Caco-2 (cell line): ENCODE measurements around the gene NOXA1. TPM values are rescaled to one million over a fixed set of nuclear protein-coding genes. Genes with fewer than 3 reads are reported as not detected.

Source experiments
- BruUV-seq: library from RNA; stranded (reverse); fragments of 400-500 nt; replicated peaks from 2 replicates; lab custom pipeline; 2021; lab: Mats Ljungman, UMichigan
- CTCF ChIA-PET: fragments of 300-600 bp; sonication (Branson Sonifier 250); formaldehyde crosslinking; loops from one replicate; lab custom pipeline; 2022; ENCODE audit warnings: antibody characterized with exemption; lab: Charles Lee
- POLR2A ChIA-PET: fragments of 300-600 bp; sonication (Branson Sonifier 250); formaldehyde crosslinking; loops from one replicate; lab custom pipeline; 2022; ENCODE audit warnings: antibody characterized with exemption; lab: Charles Lee
- DNase-seq, 2 experiments: peaks; one replicate each; pipeline versions ENCODE4 v3.0.0 to v3.0.0-alpha.2; 2020 to 2022
- H3K27me3 ChIP-seq: replicated peaks from 2 replicates; pipeline ENCODE4 v1.6.0; 2011; ENCODE audit warnings: low read length; ENCODE audit not compliant: control insufficient read depth, insufficient read depth
- H3K36me3 ChIP-seq: 2 replicates; pipeline ENCODE4 v1.5.1; 2011; ENCODE audit warnings: low read length; ENCODE audit not compliant: control insufficient read depth, insufficient read depth
- H3K4me1 ChIP-seq: fragments of 250-450 bp; sonication (Bioruptor Pico); 2 replicates; pipeline ENCODE4 v1.5.1; 2020; ENCODE audit warnings: mild to moderate bottlenecking
- H3K4me3 ChIP-seq: 2 replicates; pipeline ENCODE4 v1.5.1; 2011; ENCODE audit warnings: low read depth, mild to moderate bottlenecking, control low read depth, low read length
- H3K9me3 ChIP-seq: fragments of 250-450 bp; sonication (Bioruptor Pico); 2 replicates; pipeline ENCODE4 v1.5.1; 2020; ENCODE audit warnings: mild to moderate bottlenecking, moderate library complexity
- H3K27ac Mint-ChIP-seq: one replicate; pipeline ENCODE4 v1.8.0; 2022; ENCODE audit warnings: mixed read lengths; ENCODE audit not compliant: unreplicated experiment
- H3K27me3 Mint-ChIP-seq: one replicate; pipeline ENCODE4 v1.8.0; 2022; ENCODE audit warnings: mixed read lengths; ENCODE audit not compliant: insufficient read depth, unreplicated experiment
- H3K36me3 Mint-ChIP-seq: one replicate; pipeline ENCODE4 v1.8.0; 2022; ENCODE audit warnings: mild to moderate bottlenecking, mixed read lengths; ENCODE audit not compliant: insufficient read depth, unreplicated experiment
- H3K4me1 Mint-ChIP-seq: one replicate; pipeline ENCODE4 v1.8.0; 2022; ENCODE audit warnings: low read depth, mixed read lengths; ENCODE audit not compliant: unreplicated experiment
- H3K4me3 Mint-ChIP-seq: one replicate; pipeline ENCODE4 v1.8.0; 2022; ENCODE audit warnings: mild to moderate bottlenecking, moderate library complexity, mixed read lengths; ENCODE audit not compliant: unreplicated experiment
- H3K9me3 Mint-ChIP-seq: one replicate; pipeline ENCODE4 v1.8.0; 2022; ENCODE audit warnings: mixed read lengths; ENCODE audit not compliant: unreplicated experiment
- CTCF ChIP-seq, 2 experiments: fragments of 200-600 bp in 1 of 2; IDR thresholded peaks; 1 replicate in 1 of 2; 2 replicates in 1 of 2; pipeline versions ENCODE4 v1.5.1 to v1.8.0; 2011 to 2022; ENCODE audit warnings: antibody characterized with exemption in 1 of 2, control low read depth in 1 of 2, inconsistent platforms in 1 of 2, low read depth in 1 of 2, low read length in 1 of 2, mild to moderate bottlenecking in 1 of 2, moderate library complexity in 1 of 2; ENCODE audit not compliant: insufficient read depth in 1 of 2, severe bottlenecking in 1 of 2, unreplicated experiment in 1 of 2
- intact Hi-C: fragments of 100-400 bp; cut with micrococcal nuclease; formaldehyde crosslinking; loops from one replicate; pipeline ENCODE4 v1.10.0; 2022; ENCODE audit not compliant: unreplicated experiment
- total RNA-seq: library from RNA; stranded (reverse); gene quantifications from 2 replicates; pipeline ENCODE4 v1.2.3, GENCODE V29; 2022

NOXA1 gene
- total RNA-seq, 1 experiment from 2014 or later = 8.6 TPM

GRCh38 chr9:137467896-137468295 is 44.7 kb downstream of the NOXA1 start:
- no peak for DNase-seq
- no peak overlapping the region for H3K4me3 ChIP-seq
- intact Hi-C loops = no loop called here
- H3K36me3 ChIP-seq = no peaks in the 10 kb centered on the region
- Mint-ChIP-seq H3K4me3 (no peak overlapping the region), H3K4me1 (no peaks in the 10 kb centered on the region), H3K27me3 (no peaks in the 10 kb centered on the region), H3K36me3 (no peaks in the 10 kb centered on the region), H3K27ac (no peak overlapping the region), H3K9me3 (peaks cover 3% of the 10 kb centered on the region)
- no peaks in the 10 kb centered on the region for H3K4me1 ChIP-seq
- BruUV-seq = no TSS peak
- H3K27me3 ChIP-seq = no peaks in the 10 kb centered on the region
- ChIA-PET CTCF (no interaction called here), POLR2A (no interaction called here)
- TF ChIP-seq CTCF (IDR thresholded peaks at IDR 0.05; ENCODE audit: insufficient read depth in 1 of 2, low read depth in 1 of 2, low read length in 1 of 2, severe bottlenecking in 1 of 2, unreplicated experiment in 1 of 2) = no peak
- peaks cover under 1% of the 10 kb centered on the region; the same call in 1 of the 2 replicates for H3K9me3 ChIP-seq

- no peak overlapping the region for H3K4me3 ChIP-seq
- BruUV-seq = no TSS peak
- intact Hi-C loops = no loop called here
- peaks cover 18% of the 10 kb centered on the region for H3K9me3 ChIP-seq
- no peaks in the 10 kb centered on the region for H3K36me3 ChIP-seq
- no peaks in the 10 kb centered on the region for H3K27me3 Mint-ChIP-seq
- H3K4me3 Mint-ChIP-seq = no peak overlapping the region
- no peak for DNase-seq
- H3K4me1 Mint-ChIP-seq = no peaks in the 10 kb centered on the region
- no peak overlapping the region for H3K27ac Mint-ChIP-seq
- CTCF ChIA-PET = no interaction called here
- POLR2A ChIA-PET = no interaction called here
- H3K9me3 Mint-ChIP-seq = peaks cover 26% of the 10 kb centered on the region
- no peak for TF ChIP-seq CTCF (IDR thresholded peaks at IDR 0.05; ENCODE audit: insufficient read depth in 1 of 2, low read depth in 1 of 2, low read length in 1 of 2, severe bottlenecking in 1 of 2, unreplicated experiment in 1 of 2)
- no peaks in the 10 kb centered on the region for H3K36me3 Mint-ChIP-seq
- H3K27me3 ChIP-seq = no peaks in the 10 kb centered on the region
- H3K4me1 ChIP-seq = no peaks in the 10 kb centered on the region
These were observed 47.6 kb downstream of the NOXA1 start for GRCh38 chr9:137470785-137471184.

- POLR2A ChIA-PET = interaction anchor here (0.6 kb wide), 1 partner anchor 15 kb away, joined by 8 read pairs; no protein-coding TSS in a partner anchor
- DNase-seq = no peak
- no peak for TF ChIP-seq CTCF (IDR thresholded peaks at IDR 0.05; ENCODE audit: insufficient read depth in 1 of 2, low read depth in 1 of 2, low read length in 1 of 2, severe bottlenecking in 1 of 2, unreplicated experiment in 1 of 2)
- H3K27ac Mint-ChIP-seq = no peak overlapping the region
- intact Hi-C loops = no loop called here
- H3K9me3 Mint-ChIP-seq = peaks cover 35% of the 10 kb centered on the region
- peaks cover 4% of the 10 kb centered on the region for H3K36me3 Mint-ChIP-seq
- CTCF ChIA-PET = no interaction called here
- H3K4me1 ChIP-seq = peaks cover 7% of the 10 kb centered on the region; the same call in 1 of the 2 replicates
- no peak overlapping the region for H3K4me3 ChIP-seq
- peaks cover 2% of the 10 kb centered on the region for H3K4me1 Mint-ChIP-seq
- H3K9me3 ChIP-seq = peaks cover 23% of the 10 kb centered on the region
- no peaks in the 10 kb centered on the region for H3K36me3 ChIP-seq
- no peaks in the 10 kb centered on the region for H3K27me3 Mint-ChIP-seq
- H3K27me3 ChIP-seq = no peaks in the 10 kb centered on the region
- BruUV-seq = no TSS peak
- no peak overlapping the region for H3K4me3 Mint-ChIP-seq
These were observed 51.1 kb downstream of the NOXA1 start for GRCh38 chr9:137474271-137474670.
